Neural cell (in vitro differentiated cells): Measurements from ENCODE around the gene RNLS. TPM values are rescaled to one million over a fixed set of nuclear protein-coding genes. Genes with fewer than 3 reads are reported as not detected.

Experiments
- H2AFZ ChIP-seq: fragments of 200-600, 300-800 bp; sonication (generic), shearing (Covaris generic); 2 replicates; pipeline ENCODE4 v1.6.0; 2014; ENCODE audit warnings: low read depth, mild to moderate bottlenecking, antibody characterized with exemption, low read length, moderate library complexity
- H3F3A ChIP-seq: fragments of 200-600 bp; shearing (Covaris generic); 2 replicates; pipeline ENCODE4 v1.6.1; 2016; ENCODE audit warnings: mild to moderate bottlenecking, moderate library complexity, mixed read lengths, antibody characterized with exemption, low read length; ENCODE audit not compliant: insufficient read depth, poor library complexity, severe bottlenecking
- H3K27ac ChIP-seq: fragments of 200-600, 300-800 bp; sonication (generic), shearing (Covaris generic); 2 replicates; pipeline ENCODE4 v1.5.1; 2014; ENCODE audit warnings: mild to moderate bottlenecking, low read length, moderate library complexity
- H3K27me3 ChIP-seq: fragments of 300-800, 200-600 bp; sonication (generic), shearing (Covaris generic); 2 replicates; pipeline ENCODE4 v1.6.0; 2014; ENCODE audit warnings: mild to moderate bottlenecking, low read depth, low read length, moderate library complexity; ENCODE audit not compliant: insufficient read depth
- H3K36me3 ChIP-seq: fragments of 300-800, 200-600 bp; sonication (generic), shearing (Covaris generic); 2 replicates; pipeline ENCODE4 v1.5.1; 2014; ENCODE audit warnings: mild to moderate bottlenecking, antibody characterized with exemption, low read length, moderate library complexity; ENCODE audit not compliant: insufficient read depth
- H3K4me2 ChIP-seq: fragments of 300-800, 200-600 bp; sonication (generic), shearing (Covaris generic); 2 replicates; pipeline ENCODE4 v1.6.0; 2014; ENCODE audit warnings: mild to moderate bottlenecking, low read length
- H3K4me3 ChIP-seq: fragments of 300-800, 200-600 bp; sonication (generic), shearing (Covaris generic); 2 replicates; pipeline ENCODE4 v1.5.1; 2014; ENCODE audit warnings: mild to moderate bottlenecking, low read length, moderate library complexity
- H3K79me2 ChIP-seq: fragments of 200-600 bp; shearing (Covaris generic); replicated peaks from 2 replicates; pipeline ENCODE4 v1.6.0; 2014; ENCODE audit warnings: mild to moderate bottlenecking, low read length, moderate library complexity; ENCODE audit not compliant: insufficient read depth
- H3K9ac ChIP-seq: fragments of 300-800, 200-600 bp; sonication (generic), shearing (Covaris generic); 2 replicates; pipeline ENCODE4 v1.6.1; 2016; ENCODE audit warnings: mild to moderate bottlenecking, low read length, mixed read lengths
- H3K9me2 ChIP-seq: fragments of 200-600 bp; shearing (Covaris generic); 2 replicates; pipeline ENCODE4 v1.6.1; 2016; ENCODE audit warnings: mild to moderate bottlenecking, low read length, mixed read lengths; ENCODE audit not compliant: insufficient read depth
- H3K9me3 ChIP-seq: fragments of 200-600, 300-800 bp; sonication (generic), shearing (Covaris generic); 2 replicates; pipeline ENCODE4 v1.6.1; 2016; ENCODE audit warnings: mild to moderate bottlenecking, mixed run types, low read length, moderate library complexity, mixed read lengths
- H4K20me1 ChIP-seq: fragments of 200-600 bp; shearing (Covaris generic); 2 replicates; pipeline ENCODE4 v1.6.1; 2016; ENCODE audit warnings: mild to moderate bottlenecking, mixed run types; ENCODE audit not compliant: insufficient read depth
- EP300 ChIP-seq: fragments of 450-650 bp; conservative IDR thresholded peaks from 2 replicates; pipeline ENCODE4 v1.6.1; 2014; ENCODE audit warnings: antibody characterized with exemption, mild to moderate bottlenecking, moderate library complexity; ENCODE audit not compliant: poor library complexity, severe bottlenecking
- EZH2 ChIP-seq: fragments of 200-600, 300-800 bp; shearing (Covaris generic), sonication (generic); IDR thresholded peaks from 2 replicates; pipeline ENCODE4 v1.6.1; 2014; ENCODE audit warnings: antibody characterized with exemption, low read length, borderline replicate concordance, mild to moderate bottlenecking; ENCODE audit not compliant: insufficient read depth, poor library complexity, severe bottlenecking
- MXI1 ChIP-seq: fragments of 450-650 bp; conservative IDR thresholded peaks from 2 replicates; pipeline ENCODE4 v1.6.1; 2014; ENCODE audit warnings: antibody characterized with exemption, mild to moderate bottlenecking; ENCODE audit not compliant: poor library complexity, severe bottlenecking
- POLR2AphosphoS5 ChIP-seq: IDR thresholded peaks from 2 replicates; pipeline ENCODE4 v1.6.1; 2012
- RAD21 ChIP-seq: fragments of 450-650 bp; conservative IDR thresholded peaks from 2 replicates; pipeline ENCODE4 v1.6.1; 2014; ENCODE audit warnings: antibody characterized with exemption, mild to moderate bottlenecking, moderate library complexity
- REST ChIP-seq: IDR thresholded peaks from 2 replicates; pipeline ENCODE4 v1.6.1; 2012; ENCODE audit warnings: borderline replicate concordance
- SMC3 ChIP-seq: fragments of 450-650 bp; conservative IDR thresholded peaks from 2 replicates; pipeline ENCODE4 v1.6.1; 2014; ENCODE audit warnings: antibody characterized with exemption, mild to moderate bottlenecking, moderate library complexity; ENCODE audit not compliant: poor library complexity
- TAF1 ChIP-seq: IDR thresholded peaks from 2 replicates; pipeline ENCODE4 v1.6.1; 2012; ENCODE audit warnings: low read depth
- polyA plus RNA-seq: library from polyadenylated mRNA; depleted of rRNA; stranded (reverse); fragments of >200 nt; gene quantifications from 2 replicates; pipeline ENCODE4 v1.2.3, GENCODE V29; 2014
- TF ChIP-seq, protein P1 (sequence below): fragments of 450-650 bp; IDR thresholded peaks from 2 replicates; pipeline ENCODE4 v1.5.1; 2014; ENCODE audit warnings: antibody characterized with exemption, mild to moderate bottlenecking, moderate library complexity; ENCODE audit not compliant: poor library complexity, severe bottlenecking

The RNLS gene
- polyA plus RNA-seq, 1 donor from 2014 or later, result 0.20 TPM

DNA sequence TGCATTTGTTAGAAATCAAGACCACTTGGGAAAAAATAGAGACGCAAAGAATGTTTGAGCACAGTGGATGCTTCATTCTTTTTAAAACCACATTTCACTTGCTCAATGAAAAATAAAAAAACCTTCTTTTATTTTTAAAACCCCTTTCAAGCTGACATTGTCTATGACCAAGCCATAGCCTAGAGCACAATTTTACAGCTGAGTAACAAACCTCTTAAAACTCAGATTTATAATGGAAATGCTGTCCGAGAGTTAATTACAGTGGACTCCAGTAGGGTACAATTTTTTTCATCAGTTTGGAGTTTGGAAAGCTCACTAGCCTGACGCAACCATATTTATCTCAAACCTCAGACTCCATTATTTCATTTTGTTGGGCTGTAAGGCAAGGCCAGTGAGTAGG lies 116.3 kb downstream of the RNLS start:
- no peaks in the 10 kb centered on the region for H3K9me2 ChIP-seq
- H3K4me2 ChIP-seq, result no peak overlapping the region
- H3K4me3 ChIP-seq, result no peak overlapping the region
- H2AFZ ChIP-seq, result no peak overlapping the region
- no peak overlapping the region for H3K27ac ChIP-seq
- no peaks in the 10 kb centered on the region for H4K20me1 ChIP-seq
- H3K9me3 ChIP-seq, result no peaks in the 10 kb centered on the region
- TF ChIP-seq EP300 (no peak), MXI1 (no peak), TAF1 (no peak), REST (no peak), EZH2 (no peak), SMC3 (no peak), RAD21 (no peak), POLR2AphosphoS5 (no peak)
- TF ChIP-seq, protein P1, sequence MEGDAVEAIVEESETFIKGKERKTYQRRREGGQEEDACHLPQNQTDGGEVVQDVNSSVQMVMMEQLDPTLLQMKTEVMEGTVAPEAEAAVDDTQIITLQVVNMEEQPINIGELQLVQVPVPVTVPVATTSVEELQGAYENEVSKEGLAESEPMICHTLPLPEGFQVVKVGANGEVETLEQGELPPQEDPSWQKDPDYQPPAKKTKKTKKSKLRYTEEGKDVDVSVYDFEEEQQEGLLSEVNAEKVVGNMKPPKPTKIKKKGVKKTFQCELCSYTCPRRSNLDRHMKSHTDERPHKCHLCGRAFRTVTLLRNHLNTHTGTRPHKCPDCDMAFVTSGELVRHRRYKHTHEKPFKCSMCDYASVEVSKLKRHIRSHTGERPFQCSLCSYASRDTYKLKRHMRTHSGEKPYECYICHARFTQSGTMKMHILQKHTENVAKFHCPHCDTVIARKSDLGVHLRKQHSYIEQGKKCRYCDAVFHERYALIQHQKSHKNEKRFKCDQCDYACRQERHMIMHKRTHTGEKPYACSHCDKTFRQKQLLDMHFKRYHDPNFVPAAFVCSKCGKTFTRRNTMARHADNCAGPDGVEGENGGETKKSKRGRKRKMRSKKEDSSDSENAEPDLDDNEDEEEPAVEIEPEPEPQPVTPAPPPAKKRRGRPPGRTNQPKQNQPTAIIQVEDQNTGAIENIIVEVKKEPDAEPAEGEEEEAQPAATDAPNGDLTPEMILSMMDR, result no peak
- no peaks in the 10 kb centered on the region for H3F3A ChIP-seq
- no peaks in the 10 kb centered on the region for H3K79me2 ChIP-seq
- H3K9ac ChIP-seq, result no peak overlapping the region
- no peaks in the 10 kb centered on the region for H3K36me3 ChIP-seq
- H3K27me3 ChIP-seq, result no peaks in the 10 kb centered on the region

- TF ChIP-seq MXI1, result no peak
- TF ChIP-seq EP300, result no peak
- no peak for TF ChIP-seq TAF1
- no peak for TF ChIP-seq POLR2AphosphoS5
- no peak for TF ChIP-seq EZH2
- TF ChIP-seq, protein P1, result no peak
- no peak for TF ChIP-seq RAD21
- TF ChIP-seq REST, result no peak
- TF ChIP-seq SMC3, result no peak
- no peak overlapping the region for H3K27ac ChIP-seq
- H3K4me2 ChIP-seq, result no peak overlapping the region
These were observed 117.4 kb downstream of the RNLS start for GRCh38 chr10:88465765-88466164.

More at GRCh38 chr10:88465765-88466164, 117.4 kb downstream of the RNLS start:
- Histone ChIP-seq H3K4me3 (no peak overlapping the region), H3K9me2 (no peaks in the 10 kb centered on the region), H2AFZ (no peak overlapping the region), H3F3A (no peaks in the 10 kb centered on the region), H3K79me2 (no peaks in the 10 kb centered on the region), H3K9me3 (no peaks in the 10 kb centered on the region), H3K36me3 (no peaks in the 10 kb centered on the region), H4K20me1 (no peaks in the 10 kb centered on the region), H3K27me3 (no peaks in the 10 kb centered on the region), H3K9ac (no peak overlapping the region)
